ENCODE measurements around the gene CYREN. TPM values are rescaled to one million over a fixed set of nuclear protein-coding genes. Genes with fewer than 3 reads are reported as not detected.

The CYREN gene
- total and polyA plus RNA-seq, 2 donors (not counting 1 experiment from before 2014, with no cell fraction given): 24.4 to 34.5 TPM

GRCh38 chr7:135169141-135169963 lies 1.2 kb downstream of the CYREN start:
- Histone ChIP-seq H3K79me2 (ENCODE audit: control insufficient read depth, insufficient read depth, low read length) (peaks cover 27% of the 10 kb centered on the region), H3K4me1 (ENCODE audit: control insufficient read depth, extremely low read depth, insufficient read depth, low read length) (peaks cover 14% of the 10 kb centered on the region), H3K27me3 (ENCODE audit: control insufficient read depth, insufficient read depth, low read length) (no peaks in the 10 kb centered on the region), H2AFZ (ENCODE audit: low read length) (no peak overlapping the region), H3K27ac (ENCODE audit: insufficient read depth, low read length) (peak overlapping the region; percentile 91), H3K36me3 (ENCODE audit: control insufficient read depth, insufficient read depth, low read length) (peaks cover 33% of the 10 kb centered on the region), H3K9me3 (ENCODE audit: control insufficient read depth, insufficient read depth, low read depth, low read length) (no peaks in the 10 kb centered on the region), H3K4me2 (ENCODE audit: extremely low read depth, insufficient read depth, low read length) (peak overlapping the region; percentile 99), H4K20me1 (ENCODE audit: control insufficient read depth, extremely low read depth, insufficient read depth, low read length) (no peaks in the 10 kb centered on the region), H3K9ac (ENCODE audit: insufficient read depth, low read length) (peak overlapping the region; percentile 92), H3K4me3 (replicated peaks in 1 of 4; ENCODE audit: control extremely low read depth in 1 of 4, insufficient read depth in 1 of 4, low read depth in 3 of 4, low read length in 4 of 4) (peak overlapping the region; percentile 79 to 96 (median 91))
- DNase-seq (ENCODE audit: low read depth in 2 of 2): peak in 1 of 2 donors; percentile 67
- peak; percentile 25 to 34 for TF ChIP-seq CTCF (conservative IDR thresholded peaks at IDR 0.05 in 1 of 2, IDR thresholded peaks at IDR 0.05 in 1 of 2; ENCODE audit: low read depth in 1 of 2, low read length in 2 of 2)
- TF ChIP-seq EZH2 (IDR thresholded peaks at IDR 0.05; ENCODE audit: low read length, missing control alignments): no peak

GRCh38 chr7:135168489-135169140 lies 1.9 kb downstream of the CYREN start:
- Histone ChIP-seq H3K9me3 (ENCODE audit: control insufficient read depth, insufficient read depth, low read depth, low read length) (no peaks in the 10 kb centered on the region), H3K4me2 (ENCODE audit: extremely low read depth, insufficient read depth, low read length) (peak overlapping the region; percentile 99), H3K36me3 (ENCODE audit: control insufficient read depth, insufficient read depth, low read length) (peaks cover 33% of the 10 kb centered on the region), H3K4me1 (ENCODE audit: control insufficient read depth, extremely low read depth, insufficient read depth, low read length) (peaks cover 14% of the 10 kb centered on the region), H3K9ac (ENCODE audit: insufficient read depth, low read length) (no peak overlapping the region), H3K27me3 (ENCODE audit: control insufficient read depth, insufficient read depth, low read length) (no peaks in the 10 kb centered on the region), H3K4me3 (replicated peaks in 1 of 4; ENCODE audit: control extremely low read depth in 1 of 4, insufficient read depth in 1 of 4, low read depth in 3 of 4, low read length in 4 of 4) (no peak overlapping the region), H3K79me2 (ENCODE audit: control insufficient read depth, insufficient read depth, low read length) (peaks cover 27% of the 10 kb centered on the region), H2AFZ (ENCODE audit: low read length) (no peak overlapping the region), H3K27ac (ENCODE audit: insufficient read depth, low read length) (peak overlapping the region; percentile 91), H4K20me1 (ENCODE audit: control insufficient read depth, extremely low read depth, insufficient read depth, low read length) (no peaks in the 10 kb centered on the region)
- TF ChIP-seq CTCF (conservative IDR thresholded peaks at IDR 0.05 in 1 of 2, IDR thresholded peaks at IDR 0.05 in 1 of 2; ENCODE audit: low read depth in 1 of 2, low read length in 2 of 2) (no peak), EZH2 (IDR thresholded peaks at IDR 0.05; ENCODE audit: low read length, missing control alignments) (no peak)
- no peak for DNase-seq (ENCODE audit: low read depth in 2 of 2)

- H3K27me3 ChIP-seq (ENCODE audit: control insufficient read depth, insufficient read depth, low read length): no peaks in the 10 kb centered on the region
- H3K9ac ChIP-seq (ENCODE audit: insufficient read depth, low read length): no peak overlapping the region
- no peak overlapping the region for H2AFZ ChIP-seq (ENCODE audit: low read length)
- peaks cover 27% of the 10 kb centered on the region for H3K79me2 ChIP-seq (ENCODE audit: control insufficient read depth, insufficient read depth, low read length)
- DNase-seq (ENCODE audit: low read depth in 2 of 2): no peak
- no peaks in the 10 kb centered on the region for H4K20me1 ChIP-seq (ENCODE audit: control insufficient read depth, extremely low read depth, insufficient read depth, low read length)
- peaks cover 14% of the 10 kb centered on the region for H3K4me1 ChIP-seq (ENCODE audit: control insufficient read depth, extremely low read depth, insufficient read depth, low read length)
- H3K4me3 ChIP-seq (replicated peaks in 1 of 4; ENCODE audit: control extremely low read depth in 1 of 4, insufficient read depth in 1 of 4, low read depth in 3 of 4, low read length in 4 of 4): no peak overlapping the region
- no peaks in the 10 kb centered on the region for H3K9me3 ChIP-seq (ENCODE audit: control insufficient read depth, insufficient read depth, low read depth, low read length)
- H3K27ac ChIP-seq (ENCODE audit: insufficient read depth, low read length): no peak overlapping the region
- H3K4me2 ChIP-seq (ENCODE audit: extremely low read depth, insufficient read depth, low read length): no peak overlapping the region
- peaks cover 33% of the 10 kb centered on the region for H3K36me3 ChIP-seq (ENCODE audit: control insufficient read depth, insufficient read depth, low read length)
- TF ChIP-seq CTCF (conservative IDR thresholded peaks at IDR 0.05 in 1 of 2, IDR thresholded peaks at IDR 0.05 in 1 of 2; ENCODE audit: low read depth in 1 of 2, low read length in 2 of 2) (no peak), EZH2 (IDR thresholded peaks at IDR 0.05; ENCODE audit: low read length, missing control alignments) (no peak)
Measured at GRCh38 chr7:135168001-135168400, 2.5 kb downstream of the CYREN start.
